Body of pancreas (tissue), 4 donors: Measurements from ENCODE around the gene ARVCF.

Experiments
- CTCF ChIP-seq, 7 experiments: fragments of 450-650 bp in 4 of 7; fragments of 200-600 bp in 3 of 7; sonication (generic) in 3 of 7; IDR thresholded peaks; one replicate each; pipeline ENCODE4 v1.5.1; 2016 to 2019; ENCODE audit warnings: antibody characterized with exemption in 7 of 7
- POLR2A ChIP-seq, 3 donors: fragments of 450-650 bp; IDR thresholded peaks; one replicate each; pipeline ENCODE4 v1.6.1; 2016; ENCODE audit warnings: antibody characterized with exemption in 3 of 3, mild to moderate bottlenecking in 2 of 3

- TF ChIP-seq CTCF (IDR thresholded peaks at IDR 0.05) (no peak), POLR2A (IDR thresholded peaks at IDR 0.05) (no peak)
Observed at GRCh38 chr22:19974935-19975706, 41.5 kb downstream of the ARVCF start.
